PFSK-1 (cell line): Measurements from ENCODE around the gene RAD51B.

ENCODE experiments used
- POLR2AphosphoS5 ChIP-seq: IDR thresholded peaks from 2 replicates; pipeline ENCODE4 v1.6.1; 2012; ENCODE audit warnings: low read depth, mild to moderate bottlenecking, control low read depth, low read length, moderate library complexity
- TAF1 ChIP-seq: IDR thresholded peaks from 2 replicates; pipeline ENCODE4 v1.6.1; 2012; ENCODE audit warnings: low read length, control low read depth, borderline replicate concordance; ENCODE audit not compliant: insufficient read depth

GRCh38 chr14:68082698-68083291 is 263.2 kb downstream of the RAD51B start:
- TF ChIP-seq POLR2AphosphoS5 (no peak), TAF1 (no peak)
